GM18861 (cell line): ENCODE measurements around the gene IFNG-AS1.

Experiments
- ATAC-seq: cut with Tn5 transposase; IDR thresholded peaks from one replicate; pipeline ENCODE4 v1.9.1; 2021; ENCODE audit not compliant: unreplicated experiment

The IFNG-AS1 gene

GRCh38 chr12:67989184-67989920 lies at the start of gene IFNG-AS1:
Gene IFNG-AS1 (plus strand): TSS chr12:67989447.
- no peak for ATAC-seq

- ATAC-seq: no peak
Observed at GRCh38 chr12:67939611-67940010, 49.6 kb upstream of the IFNG-AS1 start.

GRCh38 chr12:67940780-67941243 lies 48.4 kb upstream of the IFNG-AS1 start:
- no peak for ATAC-seq

- no peak for ATAC-seq
Observed at GRCh38 chr12:67942724-67943123, 46.5 kb upstream of the IFNG-AS1 start.

- peak; percentile 87 for ATAC-seq
Observed at GRCh38 chr12:67943141-67943892, 45.9 kb upstream of the IFNG-AS1 start.

- no peak for ATAC-seq
Observed at GRCh38 chr12:67944093-67944492, 45.2 kb upstream of the IFNG-AS1 start.

- ATAC-seq: no peak
Observed at GRCh38 chr12:67952787-67953186, 36.5 kb upstream of the IFNG-AS1 start.

- no peak for ATAC-seq
Observed at GRCh38 chr12:67957383-67957782, 31.9 kb upstream of the IFNG-AS1 start.

GRCh38 chr12:67958187-67958586 lies 31.1 kb upstream of the IFNG-AS1 start:
- ATAC-seq: no peak

- no peak for ATAC-seq
Observed at GRCh38 chr12:67964456-67964855, 24.8 kb upstream of the IFNG-AS1 start.

- ATAC-seq: no peak
Observed at GRCh38 chr12:67966560-67966959, 22.7 kb upstream of the IFNG-AS1 start.

GRCh38 chr12:67968321-67968720 lies 20.9 kb upstream of the IFNG-AS1 start:
- no peak for ATAC-seq

GRCh38 chr12:67968725-67969124 lies 20.5 kb upstream of the IFNG-AS1 start:
- no peak for ATAC-seq

- ATAC-seq: no peak
Observed at GRCh38 chr12:67969134-67969802, 20.0 kb upstream of the IFNG-AS1 start.

- no peak for ATAC-seq
Observed at GRCh38 chr12:67977668-67978067, 11.6 kb upstream of the IFNG-AS1 start.

GRCh38 chr12:67980391-67980790 lies 8.9 kb upstream of the IFNG-AS1 start:
- no peak for ATAC-seq

- no peak for ATAC-seq
Observed at GRCh38 chr12:67981287-67982162, 7.7 kb upstream of the IFNG-AS1 start.

GRCh38 chr12:67982164-67982563 lies 7.1 kb upstream of the IFNG-AS1 start:
- ATAC-seq: no peak

GRCh38 chr12:67986632-67987031 lies 2.6 kb upstream of the IFNG-AS1 start:
- no peak for ATAC-seq

- ATAC-seq: peak; percentile 75
Observed at GRCh38 chr12:67988601-67989021, 636 bp upstream of the IFNG-AS1 start.

GRCh38 chr12:67991158-67991557 lies 1.9 kb downstream of the IFNG-AS1 start:
- ATAC-seq: peak; percentile 49
